Right atrium auricular region (tissue), 2 donors: Measurements from ENCODE around the gene PRPF8. TPM values are rescaled to one million over a fixed set of nuclear protein-coding genes. Genes with fewer than 3 reads are reported as not detected.
"Not testable (repeated sequence)": the region's sequence is repeated elsewhere in the genome, so short reads cannot be mapped to it uniquely, and the experiment has no call there.

Experiments
- DNase-seq: peaks from one replicate; pipeline ENCODE4 v3.0.0-alpha.2; 2019; ENCODE audit warnings: low spot score
- H3K27ac ChIP-seq, 2 donors: fragments of 200-600 bp; sonication (generic); 1 replicate in 1 of 2; 2 replicates in 1 of 2; pipeline ENCODE4 v1.5.1; 2016 to 2019
- H3K27me3 ChIP-seq, 2 donors: fragments of 200-600 bp; sonication (generic); one replicate each; pipeline versions ENCODE4 v1.5.1 to v1.6.0; 2017 to 2019
- H3K36me3 ChIP-seq: fragments of 200-600 bp; sonication (generic); one replicate; pipeline ENCODE4 v1.5.1; 2016
- H3K4me1 ChIP-seq, 2 donors: fragments of 200-600 bp; sonication (generic); one replicate each; pipeline versions ENCODE4 v1.5.1 to v1.6.0; 2017 to 2019
- H3K4me3 ChIP-seq, 2 donors: fragments of 200-600 bp; sonication (generic); 1 replicate in 1 of 2; 2 replicates in 1 of 2; pipeline ENCODE4 v1.5.1; 2017 to 2019; ENCODE audit warnings: mild to moderate bottlenecking in 1 of 2, moderate library complexity in 1 of 2
- H3K9me3 ChIP-seq, 2 donors: fragments of 200-600 bp; sonication (generic); one replicate each; pipeline ENCODE4 v1.5.1; 2019
- total RNA-seq, 2 donors: library from RNA; depleted of rRNA; stranded (reverse); fragments of >200 nt; gene quantifications; one replicate each; pipeline ENCODE4 v1.1.0, GENCODE V29; 2016
- TF ChIP-seq, protein P1 (sequence below), 2 donors: fragments of 200-600 bp; sonication (generic); IDR thresholded peaks; one replicate each; pipeline ENCODE4 v1.5.1; 2019; ENCODE audit warnings: antibody characterized with exemption in 2 of 2

The PRPF8 gene
- total RNA-seq, 2 donors from 2014 or later, result 90.1 to 144 TPM

DNA sequence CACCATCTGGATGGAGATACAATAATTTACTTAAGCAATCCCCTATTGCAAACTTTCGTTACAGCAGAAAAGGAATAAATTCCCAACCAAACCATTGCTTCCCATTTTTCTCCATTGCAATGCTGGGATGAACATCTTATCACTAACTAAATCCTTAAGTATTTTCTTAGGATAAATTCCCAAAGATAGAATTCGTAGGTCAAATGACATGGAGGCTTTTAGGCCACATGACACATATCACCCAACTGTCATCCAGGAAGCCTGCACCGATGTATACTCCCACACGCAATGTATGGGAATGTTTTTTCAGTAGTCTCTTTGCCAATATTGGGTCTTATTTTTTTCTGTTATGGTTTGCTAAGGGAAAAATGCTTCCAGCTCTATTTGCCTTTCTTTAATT, 27.1 kb upstream of the PRPF8 start:
- TF ChIP-seq, protein P1, sequence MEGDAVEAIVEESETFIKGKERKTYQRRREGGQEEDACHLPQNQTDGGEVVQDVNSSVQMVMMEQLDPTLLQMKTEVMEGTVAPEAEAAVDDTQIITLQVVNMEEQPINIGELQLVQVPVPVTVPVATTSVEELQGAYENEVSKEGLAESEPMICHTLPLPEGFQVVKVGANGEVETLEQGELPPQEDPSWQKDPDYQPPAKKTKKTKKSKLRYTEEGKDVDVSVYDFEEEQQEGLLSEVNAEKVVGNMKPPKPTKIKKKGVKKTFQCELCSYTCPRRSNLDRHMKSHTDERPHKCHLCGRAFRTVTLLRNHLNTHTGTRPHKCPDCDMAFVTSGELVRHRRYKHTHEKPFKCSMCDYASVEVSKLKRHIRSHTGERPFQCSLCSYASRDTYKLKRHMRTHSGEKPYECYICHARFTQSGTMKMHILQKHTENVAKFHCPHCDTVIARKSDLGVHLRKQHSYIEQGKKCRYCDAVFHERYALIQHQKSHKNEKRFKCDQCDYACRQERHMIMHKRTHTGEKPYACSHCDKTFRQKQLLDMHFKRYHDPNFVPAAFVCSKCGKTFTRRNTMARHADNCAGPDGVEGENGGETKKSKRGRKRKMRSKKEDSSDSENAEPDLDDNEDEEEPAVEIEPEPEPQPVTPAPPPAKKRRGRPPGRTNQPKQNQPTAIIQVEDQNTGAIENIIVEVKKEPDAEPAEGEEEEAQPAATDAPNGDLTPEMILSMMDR (IDR thresholded peaks at IDR 0.05), result no peak
- peaks cover 0 to 49% of the 10 kb centered on the region in 2 donors for H3K4me1 ChIP-seq
- no peak for DNase-seq
- no peak overlapping the region for H3K4me3 ChIP-seq
- H3K27me3 ChIP-seq, result no peaks in the 10 kb centered on the region
- H3K36me3 ChIP-seq, result peaks cover 51% of the 10 kb centered on the region
- H3K27ac ChIP-seq, result peak overlapping the region in 1 of 2 donors; percentile 5
- H3K9me3 ChIP-seq, result no peaks in the 10 kb centered on the region

DNA sequence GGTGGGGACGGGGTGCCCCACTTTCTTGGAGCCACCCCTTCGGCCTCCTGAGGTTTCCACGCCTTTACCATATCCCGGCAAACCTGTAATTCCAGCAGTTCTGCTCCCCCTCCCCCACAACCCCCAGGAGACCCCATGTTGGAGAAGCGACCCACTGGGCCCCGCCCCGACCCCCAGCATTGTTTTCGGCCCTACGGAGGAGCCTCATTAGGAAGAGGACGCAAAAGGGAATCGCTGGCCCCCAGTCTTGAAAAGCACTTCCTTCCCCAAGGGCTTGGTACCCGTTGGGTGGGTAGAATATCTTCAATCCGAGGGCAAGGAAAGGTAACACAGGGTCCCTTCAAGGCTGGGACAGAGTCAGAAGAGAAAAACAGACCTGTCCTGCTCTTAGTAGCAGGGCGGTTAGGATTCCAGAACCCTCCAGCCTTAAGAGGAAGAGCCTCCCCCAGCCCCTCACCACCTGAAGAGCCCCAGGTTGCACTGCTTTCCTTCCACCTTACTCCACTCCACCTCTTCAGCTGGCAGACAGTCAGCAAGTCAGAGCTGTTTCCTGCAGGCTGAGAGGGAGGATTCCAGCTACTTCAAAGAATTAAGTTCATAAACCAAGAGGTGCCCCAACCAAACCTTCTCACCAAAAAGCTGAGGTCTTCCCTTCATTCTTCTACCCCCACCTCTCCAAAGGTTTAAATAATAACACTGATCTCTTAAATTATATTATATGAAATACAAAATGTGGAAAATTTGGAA, 26.3 kb upstream of the PRPF8 start:
- H3K9me3 ChIP-seq, result no peaks in the 10 kb centered on the region
- peak overlapping the region; percentile 61 to 82 for H3K4me3 ChIP-seq
- H3K27ac ChIP-seq, result peak overlapping the region; percentile 78 to 81
- peaks cover 51% of the 10 kb centered on the region for H3K36me3 ChIP-seq
- peaks cover 0 to 49% of the 10 kb centered on the region in 2 donors for H3K4me1 ChIP-seq
- no peak for DNase-seq
- no peaks in the 10 kb centered on the region for H3K27me3 ChIP-seq
- TF ChIP-seq, protein P1 (IDR thresholded peaks at IDR 0.05), result no peak

DNA sequence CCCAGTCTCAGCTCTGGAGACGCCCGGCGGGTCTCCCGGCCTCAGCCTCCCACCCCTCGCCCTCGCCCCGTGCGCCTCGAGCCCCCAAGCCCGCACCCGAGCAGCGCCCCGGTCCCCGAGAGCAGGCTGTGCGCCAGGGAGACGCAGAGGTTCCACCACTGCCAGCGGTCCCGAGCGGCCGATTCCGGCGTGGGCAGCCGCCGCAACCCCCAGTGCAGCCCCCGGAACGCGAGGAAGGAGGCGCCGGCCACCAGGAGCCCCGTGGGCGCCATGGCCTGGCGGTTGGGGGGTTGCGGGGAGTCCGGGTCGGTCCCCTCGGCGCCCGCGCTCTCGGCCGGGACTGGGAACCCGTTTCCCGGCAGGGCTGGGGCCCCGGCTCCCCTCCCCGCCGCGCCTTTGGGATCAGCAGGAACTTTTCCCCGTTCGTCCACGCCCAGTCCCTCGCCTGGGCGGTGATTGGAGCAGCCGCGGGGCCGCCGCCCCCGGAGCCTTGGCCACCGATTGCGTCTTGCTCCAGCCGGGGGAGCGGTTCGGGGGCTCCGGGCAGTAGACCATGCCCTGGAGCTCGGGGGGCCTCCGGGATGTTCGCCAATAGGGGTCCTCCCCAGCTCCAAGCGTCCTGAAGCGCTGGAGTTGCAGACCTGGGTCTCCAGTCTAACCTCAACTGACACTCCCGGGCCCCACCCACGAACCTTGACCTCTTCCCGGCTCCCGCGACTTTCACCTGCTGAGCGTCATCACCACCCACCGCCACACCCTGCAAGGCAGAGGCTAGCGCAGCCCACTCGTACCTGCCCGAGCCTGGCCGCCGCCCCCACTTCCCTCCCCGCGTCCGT, 25.5 kb upstream of the PRPF8 start, which contains the start of gene TLCD2:
Gene TLCD2, minus strand, starts transcription at position 407 of the 836 bp plus-strand sequence. Its CDS starts 135 bp downstream, at position 272.
- Histone ChIP-seq H3K4me1 (peaks cover 0 to 49% of the 10 kb centered on the region in 2 donors), H3K9me3 (no peaks in the 10 kb centered on the region), H3K4me3 (peak within 1 kb of the TSS; percentile 61 to 82), H3K36me3 (peaks cover 47% of the 10 kb centered on the region), H3K27ac (peak within 1 kb of the TSS; percentile 78 to 81), H3K27me3 (no peaks in the 10 kb centered on the region)
- peak; percentile 84 for DNase-seq
- TF ChIP-seq, protein P1 (IDR thresholded peaks at IDR 0.05), result no peak

DNA sequence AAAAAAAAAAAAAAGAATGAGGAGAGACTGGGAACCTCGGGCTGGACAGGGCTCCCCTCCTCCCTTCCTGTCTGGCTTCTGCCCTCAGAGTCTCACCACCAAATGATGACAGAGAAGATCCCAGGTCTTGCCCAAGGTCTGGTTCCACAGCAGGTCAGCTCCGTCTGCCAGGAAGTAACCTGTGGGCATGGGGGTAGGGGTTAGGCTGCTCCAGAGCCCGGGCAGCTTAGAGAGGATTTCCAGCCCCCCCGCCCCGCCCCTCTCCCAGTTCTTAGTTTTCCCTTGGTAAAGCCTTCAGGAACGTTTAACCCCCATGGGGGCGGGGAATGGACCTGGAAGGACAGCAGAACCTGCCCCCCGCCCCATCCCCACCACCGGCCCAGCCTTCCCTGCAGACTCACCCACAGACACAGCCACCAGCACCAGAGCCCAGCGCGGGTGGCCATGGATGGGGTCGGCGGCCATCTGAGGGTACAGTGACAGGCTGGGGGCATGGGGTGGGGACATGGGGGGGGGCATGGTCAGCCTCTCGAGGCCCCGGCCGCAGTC, 24.8 kb upstream of the PRPF8 start:
- Histone ChIP-seq H3K9me3 (no peaks in the 10 kb centered on the region), H3K27ac (peak overlapping the region; percentile 78 to 81), H3K4me1 (peaks cover 0 to 49% of the 10 kb centered on the region in 2 donors), H3K36me3 (peaks cover 47% of the 10 kb centered on the region), H3K4me3 (peak overlapping the region; percentile 61 to 82), H3K27me3 (no peaks in the 10 kb centered on the region)
- no peak for DNase-seq
- TF ChIP-seq, protein P1 (IDR thresholded peaks at IDR 0.05), result no peak

DNA sequence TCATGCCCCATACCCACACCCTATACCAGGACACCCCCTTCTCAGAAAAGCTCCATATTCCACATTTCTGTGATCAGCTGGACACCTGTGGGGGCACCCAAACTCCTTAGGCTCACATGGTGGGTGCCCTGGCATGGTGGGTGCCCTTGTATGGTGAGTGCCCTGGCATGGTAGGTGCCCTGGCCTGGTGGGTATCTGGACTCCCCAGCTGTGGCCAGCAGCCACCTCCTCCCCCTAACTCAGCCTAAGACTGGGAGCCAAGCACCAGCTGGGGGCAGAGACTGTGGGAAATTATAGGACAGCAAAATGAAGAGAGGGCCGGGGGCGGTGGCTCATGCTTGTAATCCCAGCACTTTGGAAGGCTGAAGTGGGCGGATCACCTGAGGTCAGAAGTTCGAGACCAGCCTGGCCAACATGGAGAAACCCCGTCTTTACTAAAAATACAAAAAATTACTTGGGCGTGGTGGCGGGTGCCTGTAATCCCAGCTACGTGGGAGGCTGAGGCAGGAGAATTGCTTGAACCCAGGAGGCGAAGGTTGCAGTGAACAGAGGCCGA, 24.2 kb upstream of the PRPF8 start:
- H3K36me3 ChIP-seq, result peaks cover 41% of the 10 kb centered on the region
- H3K27me3 ChIP-seq, DNase-seq, H3K4me3 ChIP-seq, H3K9me3 ChIP-seq, H3K27ac ChIP-seq: not testable (repeated sequence)
- peaks cover 0 to 42% of the 10 kb centered on the region in 2 donors for H3K4me1 ChIP-seq
